HepG2 (cell line): ENCODE data around the gene GORASP2. TPM values are rescaled to one million over a fixed set of nuclear protein-coding genes. Genes with fewer than 3 reads are reported as not detected.
A peak's percentile ranks its signal among the peaks of the same experiment; 100 is the strongest.

Experiments
- DR1 ChIP-seq: sonication (generic); formaldehyde crosslinking; IDR thresholded peaks from 2 replicates; pipeline ENCODE4 v1.8.0; 2021; ENCODE audit warnings: mild to moderate bottlenecking, missing genetic modification reagents, inconsistent platforms
- GLI4 ChIP-seq: sonication (generic); formaldehyde crosslinking; IDR thresholded peaks from 2 replicates; pipeline ENCODE4 v1.5.1; 2020; ENCODE audit warnings: missing genetic modification reagents, mild to moderate bottlenecking, moderate library complexity, borderline replicate concordance
- GPN1 ChIP-seq: sonication (generic); formaldehyde crosslinking; IDR thresholded peaks from 2 replicates; pipeline ENCODE4 v1.5.1; 2020; ENCODE audit warnings: missing genetic modification reagents, borderline replicate concordance
- HHEX ChIP-seq: IDR thresholded peaks from 2 replicates; pipeline ENCODE4 v1.6.1; 2016; ENCODE audit warnings: control low read depth
- HNF4A ChIP-seq: sonication (generic); formaldehyde crosslinking; IDR thresholded peaks from 2 replicates; pipeline ENCODE4 v1.4.0; 2020; ENCODE audit warnings: missing genetic modification reagents
- MED1 ChIP-seq: sonication (generic); formaldehyde crosslinking; IDR thresholded peaks from 2 replicates; pipeline ENCODE4 v1.4.0; 2020; ENCODE audit warnings: missing genetic modification reagents
- MYC ChIP-seq: sonication (generic); formaldehyde crosslinking; IDR thresholded peaks from 2 replicates; pipeline ENCODE4 v1.9.0; 2021; ENCODE audit warnings: missing genetic modification reagents, borderline replicate concordance
- NFYC ChIP-seq: IDR thresholded peaks from 2 replicates; pipeline ENCODE4 v1.6.1; 2016; ENCODE audit warnings: missing genetic modification reagents, missing compliant biosample characterization
- PHF21A ChIP-seq: sonication (generic); formaldehyde crosslinking; IDR thresholded peaks from 2 replicates; pipeline ENCODE4 v1.5.0; 2020; ENCODE audit warnings: mild to moderate bottlenecking, missing genetic modification reagents
- PPARG ChIP-seq: conservative IDR thresholded peaks from 2 replicates; pipeline ENCODE4 v1.6.1; 2016; ENCODE audit warnings: missing biosample characterization, missing genetic modification reagents
- REPIN1 ChIP-seq: sonication (generic); formaldehyde crosslinking; IDR thresholded peaks from 2 replicates; pipeline ENCODE4 v1.8.0; 2022; ENCODE audit warnings: missing genetic modification reagents, low read depth, mild to moderate bottlenecking, borderline replicate concordance
- RNF2 ChIP-seq: fragments of 450-650 bp; conservative IDR thresholded peaks from 2 replicates; pipeline ENCODE4 v1.6.1; 2016; ENCODE audit warnings: low read depth
- SNAI1 ChIP-seq: sonication (generic); formaldehyde crosslinking; IDR thresholded peaks from 2 replicates; pipeline ENCODE4 v1.5.0; 2020; ENCODE audit warnings: mild to moderate bottlenecking, missing genetic modification reagents, borderline replicate concordance
- SRY ChIP-seq: sonication (generic); formaldehyde crosslinking; IDR thresholded peaks from 2 replicates; pipeline ENCODE4 v1.8.0; 2022; ENCODE audit warnings: mild to moderate bottlenecking, missing genetic modification reagents
- TARDBP ChIP-seq: sonication (generic); formaldehyde crosslinking; IDR thresholded peaks from 2 replicates; pipeline ENCODE4 v1.8.0; 2022; ENCODE audit warnings: mild to moderate bottlenecking, missing genetic modification reagents
- ZMYM2 ChIP-seq: sonication (generic); formaldehyde crosslinking; IDR thresholded peaks from 2 replicates; pipeline ENCODE4 v1.8.0; 2022; ENCODE audit warnings: mild to moderate bottlenecking, missing genetic modification reagents
- ZNF253 ChIP-seq: sonication (generic); formaldehyde crosslinking; IDR thresholded peaks from 2 replicates; pipeline ENCODE4 v1.8.0; 2022; ENCODE audit warnings: mild to moderate bottlenecking, missing genetic modification reagents, borderline replicate concordance
- ZNF337 ChIP-seq: sonication (generic); formaldehyde crosslinking; IDR thresholded peaks from 2 replicates; pipeline ENCODE4 v1.5.1; 2020; ENCODE audit warnings: missing genetic modification reagents, low read depth, mild to moderate bottlenecking, borderline replicate concordance
- ZNF34 ChIP-seq: sonication (generic); formaldehyde crosslinking; IDR thresholded peaks from 2 replicates; pipeline ENCODE4 v1.4.0; 2020; ENCODE audit warnings: mild to moderate bottlenecking, missing genetic modification reagents, borderline replicate concordance
- ZNF451 ChIP-seq: sonication (generic); formaldehyde crosslinking; IDR thresholded peaks from 2 replicates; pipeline ENCODE4 v1.5.0; 2020; ENCODE audit warnings: mild to moderate bottlenecking, missing genetic modification reagents
- ZSCAN20 ChIP-seq: sonication (generic); formaldehyde crosslinking; IDR thresholded peaks from 2 replicates; pipeline ENCODE4 v1.4.0; 2020; ENCODE audit warnings: missing genetic modification reagents, mild to moderate bottlenecking, borderline replicate concordance
- polyA plus RNA-seq, 8 experiments: library from polyadenylated mRNA; depleted of rRNA in 3 of 8; stranded (reverse) in 7 of 8; unstranded in 1 of 8; fragments of >200 nt; fragmentation: Illumina TruSeq in 4 of 8; extraction: Trizol in 4 of 8; gene quantifications; 2 replicates each; pipeline versions ENCODE4 v1.2.1 to v1.2.3, GENCODE V29; 2011 to 2016; ENCODE audit warnings: low read depth in 4 of 8, missing spikeins in 1 of 8, mixed read lengths in 1 of 8; ENCODE audit not compliant: insufficient read depth in 1 of 8
- total RNA-seq, 5 experiments: library from RNA; depleted of rRNA; stranded (reverse); fragments of >200 nt; fragmentation: Illumina TruSeq; extraction: Trizol; gene quantifications; 2 replicates each; pipeline ENCODE4 v1.2.3, GENCODE V29; 2016; ENCODE audit warnings: low read depth in 1 of 5
- TF ChIP-seq, protein P1 (sequence below): sonication (generic); formaldehyde crosslinking; IDR thresholded peaks from 2 replicates; pipeline ENCODE4 v1.4.0; 2020; ENCODE audit warnings: mild to moderate bottlenecking, missing genetic modification reagents
- TF ChIP-seq, protein P2 (sequence below): sonication (generic); formaldehyde crosslinking; IDR thresholded peaks from 2 replicates; pipeline ENCODE4 v1.5.0; 2020; ENCODE audit warnings: missing genetic modification reagents
- TF ChIP-seq, protein P3 (sequence below): sonication (generic); formaldehyde crosslinking; IDR thresholded peaks from 2 replicates; pipeline ENCODE4 v1.4.0; 2020; ENCODE audit warnings: mild to moderate bottlenecking, low read depth, missing genetic modification reagents
- TF ChIP-seq, protein P4 (sequence below): sonication (generic); formaldehyde crosslinking; conservative IDR thresholded peaks from 2 replicates; pipeline ENCODE4 v1.8.0; 2022; ENCODE audit warnings: low read depth, missing genetic modification reagents

The GORASP2 gene
- total and polyA plus RNA-seq, 2 of the 13 experiments (the other 11 are each of a cell fraction or from before 2014, with no cell fraction given) = 103 to 239 TPM

DNA sequence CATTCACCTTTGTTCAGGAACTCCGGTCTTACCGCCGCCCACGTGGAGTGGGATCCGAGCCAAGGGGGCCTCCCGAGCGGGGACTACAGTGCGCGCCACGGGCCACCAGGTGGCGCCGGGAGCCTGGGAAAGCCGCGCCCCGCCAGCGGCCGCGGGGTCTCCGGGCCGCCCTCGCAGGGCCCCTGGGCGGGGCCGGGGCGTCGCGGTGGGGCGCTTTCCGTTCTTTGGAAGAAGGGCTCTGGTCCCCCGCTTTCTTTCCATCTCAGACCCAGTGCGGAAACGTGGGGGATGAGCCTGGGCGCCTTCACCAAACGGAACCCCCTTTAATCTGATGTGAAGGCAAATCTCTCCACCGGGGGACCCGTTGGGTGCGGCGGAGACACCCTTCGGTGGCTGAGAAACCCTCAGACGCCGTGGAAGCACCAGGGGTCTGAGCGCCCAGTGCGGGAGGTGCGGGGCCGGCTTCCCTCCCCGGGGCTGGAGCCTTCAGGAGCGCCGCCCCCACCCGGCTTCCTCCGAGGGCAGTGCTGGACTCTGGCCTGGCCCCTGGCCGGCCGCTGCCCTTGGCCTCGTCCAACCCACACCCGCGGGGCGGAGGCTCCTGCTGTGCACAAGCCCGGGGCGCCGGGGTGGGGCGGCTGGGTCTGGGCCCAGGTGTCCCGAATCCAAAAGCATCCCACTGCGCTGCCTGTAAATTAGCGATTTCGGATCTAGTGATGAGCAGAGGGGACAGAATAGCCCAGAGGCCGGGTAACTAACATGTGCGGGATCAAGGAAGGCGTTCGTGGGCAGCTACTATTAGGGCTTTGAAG lies 44.6 kb downstream of the GORASP2 start (continued):
- TF ChIP-seq ZNF451 (peak; percentile 75), RNF2 (peak; percentile 66), GLI4 (CRISPR knock-in tag) (no peak), MYC (peak; percentile 98), GPN1 (CRISPR knock-in tag) (no peak), SNAI1 (CRISPR knock-in tag) (peak; percentile 26; the same call in 1 of the 2 replicates), ZMYM2 (CRISPR knock-in tag) (peak; percentile 73; the same call in 1 of the 2 replicates), PHF21A (CRISPR knock-in tag) (peak; percentile 78), REPIN1 (peak; percentile 64; the same call in 1 of the 2 replicates), TARDBP (peak; percentile 17; the same call in 1 of the 2 replicates), PPARG (peak; percentile 68; the same call in 1 of the 2 replicates), HHEX (CRISPR knock-in tag) (no peak), ZNF337 (CRISPR knock-in tag) (peak; percentile 86; the same call in 1 of the 2 replicates), MED1 (CRISPR knock-in tag) (peak; percentile 86), ZSCAN20 (peak; percentile 14; the same call in 1 of the 2 replicates), ZNF253 (CRISPR knock-in tag) (0 out of 2 replicates have a peak, but pooled peaks have one; percentile 71), SRY (CRISPR knock-in tag) (peak; percentile 77), NFYC (CRISPR knock-in tag) (no peak), HNF4A (CRISPR knock-in tag) (peak; percentile 92), DR1 (CRISPR knock-in tag) (peak; percentile 72), ZNF34 (CRISPR knock-in tag) (no peak)
- TF ChIP-seq, protein P1, sequence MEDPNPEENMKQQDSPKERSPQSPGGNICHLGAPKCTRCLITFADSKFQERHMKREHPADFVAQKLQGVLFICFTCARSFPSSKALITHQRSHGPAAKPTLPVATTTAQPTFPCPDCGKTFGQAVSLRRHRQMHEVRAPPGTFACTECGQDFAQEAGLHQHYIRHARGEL (CRISPR knock-in tag) = peak; percentile 49; the same call in 1 of the 2 replicates
- TF ChIP-seq, protein P2, sequence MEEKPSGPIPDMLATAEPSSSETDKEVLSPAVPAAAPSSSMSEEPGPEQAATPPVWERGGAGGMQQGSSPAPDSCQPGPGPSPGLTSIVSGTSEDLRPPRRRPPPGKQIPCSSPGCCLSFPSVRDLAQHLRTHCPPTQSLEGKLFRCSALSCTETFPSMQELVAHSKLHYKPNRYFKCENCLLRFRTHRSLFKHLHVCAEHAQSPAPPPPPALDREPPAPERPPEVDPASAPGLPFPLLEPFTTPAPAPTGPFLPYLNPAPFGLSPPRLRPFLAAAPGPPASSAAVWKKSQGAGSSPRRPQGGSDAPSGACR = peak; percentile 52; the same call in 1 of the 2 replicates
- TF ChIP-seq, protein P3, sequence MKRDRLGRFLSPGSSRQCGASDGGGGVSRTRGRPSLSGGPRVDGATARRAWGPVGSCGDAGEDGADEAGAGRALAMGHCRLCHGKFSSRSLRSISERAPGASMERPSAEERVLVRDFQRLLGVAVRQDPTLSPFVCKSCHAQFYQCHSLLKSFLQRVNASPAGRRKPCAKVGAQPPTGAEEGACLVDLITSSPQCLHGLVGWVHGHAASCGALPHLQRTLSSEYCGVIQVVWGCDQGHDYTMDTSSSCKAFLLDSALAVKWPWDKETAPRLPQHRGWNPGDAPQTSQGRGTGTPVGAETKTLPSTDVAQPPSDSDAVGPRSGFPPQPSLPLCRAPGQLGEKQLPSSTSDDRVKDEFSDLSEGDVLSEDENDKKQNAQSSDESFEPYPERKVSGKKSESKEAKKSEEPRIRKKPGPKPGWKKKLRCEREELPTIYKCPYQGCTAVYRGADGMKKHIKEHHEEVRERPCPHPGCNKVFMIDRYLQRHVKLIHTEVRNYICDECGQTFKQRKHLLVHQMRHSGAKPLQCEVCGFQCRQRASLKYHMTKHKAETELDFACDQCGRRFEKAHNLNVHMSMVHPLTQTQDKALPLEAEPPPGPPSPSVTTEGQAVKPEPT (CRISPR knock-in tag) = peak; percentile 75
- TF ChIP-seq, protein P4, sequence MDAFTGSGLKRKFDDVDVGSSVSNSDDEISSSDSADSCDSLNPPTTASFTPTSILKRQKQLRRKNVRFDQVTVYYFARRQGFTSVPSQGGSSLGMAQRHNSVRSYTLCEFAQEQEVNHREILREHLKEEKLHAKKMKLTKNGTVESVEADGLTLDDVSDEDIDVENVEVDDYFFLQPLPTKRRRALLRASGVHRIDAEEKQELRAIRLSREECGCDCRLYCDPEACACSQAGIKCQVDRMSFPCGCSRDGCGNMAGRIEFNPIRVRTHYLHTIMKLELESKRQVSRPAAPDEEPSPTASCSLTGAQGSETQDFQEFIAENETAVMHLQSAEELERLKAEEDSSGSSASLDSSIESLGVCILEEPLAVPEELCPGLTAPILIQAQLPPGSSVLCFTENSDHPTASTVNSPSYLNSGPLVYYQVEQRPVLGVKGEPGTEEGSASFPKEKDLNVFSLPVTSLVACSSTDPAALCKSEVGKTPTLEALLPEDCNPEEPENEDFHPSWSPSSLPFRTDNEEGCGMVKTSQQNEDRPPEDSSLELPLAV (CRISPR knock-in tag) = no peak
